ENCODE results near the gene ANKRD44. TPM values are rescaled to one million over a fixed set of nuclear protein-coding genes. Genes with fewer than 3 reads are reported as not detected.

ANKRD44 gene
- total RNA-seq (2022; extraction: Qiagen RNA extraction; ENCODE audit: low read depth): 1.3 to 2.8 TPM (median 1.6 TPM) in 5 replicates

GRCh38 chr2:197310271-197310985 lies at the start of gene ANKRD44:
Gene ANKRD44, minus strand, starts transcription at chr2:197310780. Its CDS starts 176 bp downstream, at chr2:197310604.

Other genes with a start within 250 kb of the ANKRD44 start
- gene SF3B1, start 124.2 kb upstream of the ANKRD44 start, total RNA-seq (2022; extraction: Qiagen RNA extraction; ENCODE audit: low read depth): 133 to 158 TPM (median 140 TPM) in 5 replicates
- 19.4 to 23.4 TPM (median 21.6 TPM) in 5 replicates for gene COQ10B, start 142.8 kb upstream of the ANKRD44 start, total RNA-seq (2022; extraction: Qiagen RNA extraction; ENCODE audit: low read depth)
- 626 to 751 TPM (median 717 TPM) in 5 replicates for gene HSPD1, start 189.1 kb upstream of the ANKRD44 start, total RNA-seq (2022; extraction: Qiagen RNA extraction; ENCODE audit: low read depth)
- 466 to 796 TPM (median 530 TPM) in 5 replicates for gene HSPE1, start 189.6 kb upstream of the ANKRD44 start, total RNA-seq (2022; extraction: Qiagen RNA extraction; ENCODE audit: low read depth)
- 27.7 to 39.4 TPM (median 33.8 TPM) in 5 replicates for gene MOB4, start 205.3 kb upstream of the ANKRD44 start, total RNA-seq (2022; extraction: Qiagen RNA extraction; ENCODE audit: low read depth)

Measured in A549 treated with DMSO at 1 μM for 4 hours (cell line).